HG03066 (cell line): ENCODE results near the gene NCAPD3.
"Not testable (repeated sequence)": the region's sequence is repeated elsewhere in the genome, so short reads cannot be mapped to it uniquely, and the experiment has no call there.

Experiments used
- ATAC-seq: cut with Tn5 transposase; IDR thresholded peaks from one replicate; pipeline ENCODE4 v1.9.1; 2021; ENCODE audit warnings: low read depth; ENCODE audit not compliant: unreplicated experiment

NCAPD3 gene

DNA sequence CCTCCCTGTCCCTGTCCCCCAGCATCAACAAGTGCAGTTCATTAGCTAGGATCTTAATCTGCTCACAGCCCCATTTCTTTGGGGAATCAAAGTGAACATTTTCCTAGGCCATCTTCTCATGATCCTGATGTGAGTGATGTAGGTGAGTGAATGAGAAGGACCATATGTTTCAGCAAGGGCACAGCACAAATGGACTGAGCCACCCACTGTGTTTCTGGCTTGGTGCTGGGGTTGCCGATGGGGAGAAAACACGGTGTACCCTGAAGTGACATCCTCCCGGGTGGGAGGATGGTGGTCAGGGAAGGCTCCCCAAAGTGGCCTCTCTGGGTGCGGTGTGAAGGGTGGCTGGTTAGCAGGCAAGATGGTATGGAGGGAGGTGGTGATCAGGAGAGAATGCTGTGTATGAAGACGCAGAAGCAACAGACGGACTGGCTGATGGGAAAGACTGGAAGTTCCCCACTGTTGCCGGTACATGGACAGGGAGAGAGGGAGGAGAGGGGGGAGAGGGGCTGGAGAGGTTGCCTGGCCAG, 82.7 kb downstream of the NCAPD3 start:
- ATAC-seq, result no peak

- no peak for ATAC-seq
Measured at GRCh38 chr11:134139873-134140331, 83.9 kb downstream of the NCAPD3 start.

DNA sequence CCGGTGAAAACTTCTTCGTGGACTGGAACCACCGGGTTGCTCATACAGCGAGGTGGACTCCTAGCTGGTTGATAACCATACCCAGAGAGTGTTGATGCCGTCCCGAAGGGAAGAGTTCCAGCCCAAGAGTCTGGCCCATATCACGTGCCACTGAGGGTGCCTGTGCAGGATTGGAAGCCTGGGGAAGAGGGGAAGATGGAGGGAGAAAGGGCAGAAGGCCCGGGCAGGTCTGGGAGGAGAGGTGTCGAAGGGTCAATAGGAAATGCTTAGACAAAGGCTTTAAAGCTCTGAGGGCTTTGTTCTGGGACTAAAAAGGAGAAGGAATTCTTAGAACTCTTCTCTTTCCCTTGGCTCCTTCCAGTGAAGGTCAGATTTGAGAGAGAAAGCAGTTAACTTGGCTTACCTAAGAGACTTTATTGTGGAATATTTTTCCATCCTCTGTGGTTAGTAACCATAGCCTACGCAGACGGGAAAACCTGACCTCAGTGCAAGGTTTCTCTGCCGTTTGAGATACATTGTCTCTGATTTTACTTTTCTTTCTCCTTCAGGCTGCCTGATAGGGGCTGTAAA, 84.4 kb downstream of the NCAPD3 start:
- ATAC-seq, result no peak

GRCh38 chr11:134138376-134138775, 85.4 kb downstream of the NCAPD3 start:
- ATAC-seq, result no peak

DNA sequence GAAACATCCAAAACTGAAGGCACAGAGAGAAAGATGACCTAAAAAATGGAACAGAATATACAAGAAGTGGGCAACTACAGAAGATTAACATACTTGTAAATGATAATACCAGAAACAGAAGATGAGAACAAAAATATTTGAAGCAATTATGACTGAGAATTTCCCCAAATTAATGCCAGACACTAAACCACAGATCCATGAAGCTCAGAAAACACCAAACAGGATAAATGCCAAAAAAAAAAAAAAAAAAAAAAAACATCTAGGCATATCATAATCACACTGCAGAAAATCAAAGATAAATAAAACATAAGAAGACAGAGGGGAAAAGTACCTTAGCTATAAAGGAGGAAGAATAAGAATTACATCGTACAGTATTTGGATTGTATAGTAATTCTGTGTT, 89.6 kb downstream of the NCAPD3 start:
- ATAC-seq, result no peak

GRCh38 chr11:134132808-134133207, 91.0 kb downstream of the NCAPD3 start:
- ATAC-seq, result no peak

DNA sequence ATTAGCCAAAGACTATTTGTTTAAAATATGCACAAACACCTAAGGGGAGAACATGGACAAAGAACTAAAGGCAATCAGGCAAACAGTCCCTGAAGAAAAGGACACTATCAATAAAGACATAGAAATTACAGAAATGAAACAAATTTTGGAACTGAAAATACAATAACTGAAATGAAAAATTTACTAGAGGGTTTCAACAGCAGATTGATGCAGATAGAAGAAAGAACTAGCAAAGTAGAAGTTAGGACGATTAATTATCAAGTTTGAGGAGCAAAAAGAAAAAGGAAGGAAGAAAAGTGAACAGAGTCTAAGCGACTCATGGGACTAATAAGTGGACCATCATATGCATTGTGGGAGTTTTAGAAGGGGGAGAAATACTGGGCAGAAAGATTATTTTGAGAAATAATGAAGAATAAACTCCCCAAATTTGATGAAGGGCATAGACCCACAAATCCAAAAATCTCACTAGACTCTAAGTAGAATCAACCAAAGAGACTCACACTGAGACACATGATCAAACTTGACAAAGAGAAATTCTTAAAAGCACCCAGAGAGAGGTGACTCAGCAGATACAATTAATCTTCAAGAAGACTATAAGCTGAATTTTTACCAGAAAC, 92.0 kb downstream of the NCAPD3 start:
- ATAC-seq, result no peak

GRCh38 chr11:134126217-134126822, 97.4 kb downstream of the NCAPD3 start:
- ATAC-seq, result no peak

- ATAC-seq, result no peak
Measured at GRCh38 chr11:134125507-134125906, 98.3 kb downstream of the NCAPD3 start.

- no peak for ATAC-seq
Measured at GRCh38 chr11:134124660-134125451, 98.9 kb downstream of the NCAPD3 start.

GRCh38 chr11:134120921-134121526, 102.7 kb downstream of the NCAPD3 start:
- no peak for ATAC-seq

- no peak for ATAC-seq
Measured at GRCh38 chr11:134120143-134120850, 103.5 kb downstream of the NCAPD3 start.

GRCh38 chr11:134119094-134119493, 104.7 kb downstream of the NCAPD3 start:
- ATAC-seq, result no peak

- no peak for ATAC-seq
Measured at GRCh38 chr11:134118006-134118405, 105.8 kb downstream of the NCAPD3 start.

- no peak for ATAC-seq
Measured at GRCh38 chr11:134116210-134116609, 107.6 kb downstream of the NCAPD3 start.

DNA sequence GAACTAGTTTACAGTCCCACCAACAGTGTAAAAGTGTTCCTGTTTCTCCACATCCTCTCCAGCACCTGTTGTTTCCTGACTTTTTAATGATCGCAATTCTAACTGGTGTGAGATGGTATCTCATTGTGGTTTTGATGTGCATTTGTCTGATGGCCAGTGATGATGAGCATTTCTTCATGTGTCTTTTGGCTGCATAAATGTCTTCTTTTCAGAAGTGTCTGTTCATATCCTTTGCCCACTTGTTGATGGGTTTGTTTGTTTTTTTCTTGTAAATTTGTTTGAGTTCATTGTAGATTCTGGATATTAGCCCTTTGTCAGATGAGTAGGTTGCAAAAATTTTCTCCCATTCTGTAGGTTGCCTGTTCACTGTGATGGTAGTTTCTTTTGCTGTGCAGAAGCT, 110.0 kb downstream of the NCAPD3 start:
- not testable (repeated sequence) for ATAC-seq

GRCh38 chr11:134110252-134110815, 113.4 kb downstream of the NCAPD3 start:
- ATAC-seq, result no peak
